ENCODE measurements around the gene SSNA1. TPM values are rescaled to one million over a fixed set of nuclear protein-coding genes. Genes with fewer than 3 reads are reported as not detected.

SSNA1 gene
- total and polyA plus RNA-seq, 2 donors (not counting 1 experiment from before 2014, with no cell fraction given) = 53.6 to 129 TPM

DNA sequence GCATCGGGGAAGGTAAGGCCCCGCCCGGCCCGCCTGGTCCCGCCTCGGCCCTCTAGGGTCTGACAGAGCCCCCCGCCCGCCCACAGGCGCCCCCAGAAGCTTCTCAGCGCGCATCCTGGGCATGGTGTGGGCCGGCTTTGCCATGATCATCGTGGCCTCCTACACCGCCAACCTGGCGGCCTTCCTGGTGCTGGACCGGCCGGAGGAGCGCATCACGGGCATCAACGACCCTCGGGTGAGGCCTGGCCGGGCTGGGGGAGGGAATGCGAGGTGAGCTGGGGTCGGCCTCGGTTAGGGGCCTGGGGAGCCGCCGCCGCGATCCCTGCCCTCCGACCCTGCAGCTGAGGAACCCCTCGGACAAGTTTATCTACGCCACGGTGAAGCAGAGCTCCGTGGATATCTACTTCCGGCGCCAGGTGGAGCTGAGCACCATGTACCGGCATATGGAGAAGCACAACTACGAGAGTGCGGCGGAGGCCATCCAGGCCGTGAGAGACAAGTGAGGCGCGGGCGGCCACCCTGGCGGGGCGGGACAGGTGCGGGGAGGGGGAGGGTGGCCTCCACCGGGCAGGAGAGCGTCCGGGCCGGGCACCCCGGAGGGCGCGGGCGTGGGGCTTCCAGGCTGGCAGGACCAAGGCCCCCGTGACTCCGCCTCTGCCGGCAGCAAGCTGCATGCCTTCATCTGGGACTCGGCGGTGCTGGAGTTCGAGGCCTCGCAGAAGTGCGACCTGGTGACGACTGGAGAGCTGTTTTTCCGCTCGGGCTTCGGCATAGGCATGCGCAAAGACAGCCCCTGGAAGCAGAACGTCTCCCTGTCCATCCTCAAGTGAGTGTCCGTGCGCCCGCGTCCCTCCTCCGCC lies 25.7 kb upstream of the SSNA1 start:
- Histone ChIP-seq H3K4me2 (replicated peaks; ENCODE audit: low read depth, low read length, poor library complexity, severe bottlenecking) (peak overlapping the region; percentile 35), H4K20me1 (ENCODE audit: control insufficient read depth, insufficient read depth, low read length, poor library complexity, severe bottlenecking) (no peaks in the 10 kb centered on the region), H3K27ac (ENCODE audit: low read length in 2 of 2) (no peak overlapping the region), H3K9ac (ENCODE audit: low read length) (no peak overlapping the region), H3K36me3 (replicated peaks in 1 of 2; ENCODE audit: control extremely low read depth in 1 of 2, control insufficient read depth in 1 of 2, extremely low read depth in 1 of 2, insufficient read depth in 2 of 2, low read length in 1 of 2) (no peaks in the 10 kb centered on the region), H3K9me3 (ENCODE audit: control extremely low read depth in 1 of 3, control insufficient read depth in 2 of 3, insufficient read depth in 1 of 3, low read length in 2 of 3) (peaks cover 0 to 27% (median 0%) of the 10 kb centered on the region in 3 donors), H2AFZ (ENCODE audit: insufficient read depth, low read depth, low read length, poor library complexity, severe bottlenecking) (no peak overlapping the region), H3K27me3 (replicated peaks in 1 of 4; ENCODE audit: control extremely low read depth in 1 of 4, control insufficient read depth in 3 of 4, insufficient read depth in 4 of 4, low read length in 3 of 4) (peaks cover 0 to 82% (median 34%) of the 10 kb centered on the region in 4 experiments), H3K4me3 (ENCODE audit: control extremely low read depth in 1 of 5, extremely low read depth in 1 of 5, insufficient read depth in 1 of 5, low read depth in 2 of 5, low read length in 4 of 5) (no peak overlapping the region), H3K79me2 (ENCODE audit: control insufficient read depth, insufficient read depth, low read length) (no peaks in the 10 kb centered on the region), H3K4me1 (ENCODE audit: control insufficient read depth in 2 of 2, insufficient read depth in 2 of 2, low read length in 2 of 2) (peaks cover 9 to 31% of the 10 kb centered on the region in 2 donors)
- DNase-seq = no peak
- Mint-ChIP-seq H3K27ac (no peak overlapping the region), H3K27me3 (peaks cover 45% of the 10 kb centered on the region), H3K4me3 (peak overlapping the region; percentile 13), H3K4me1 (peaks cover 19% of the 10 kb centered on the region), H3K9me3 (ENCODE audit: insufficient read depth) (no peaks in the 10 kb centered on the region)
- no peak for ATAC-seq (ENCODE audit: low read depth)
- POLR2A ChIA-PET = interaction anchor here (0.6 to 0.7 kb wide), 2 partner anchors 14 to 48 kb away, joined by 3 read pairs; no protein-coding TSS in a partner anchor
- intact Hi-C loops (cut with micrococcal nuclease) = no loop called here
- WGBS (ENCODE audit: insufficient coverage) = 32% methylated on average over 74 of the region's 74 CpGs
- peak; percentile 17 for TF ChIP-seq EZH2 (IDR thresholded peaks at IDR 0.05; ENCODE audit: borderline replicate concordance, insufficient read depth, low read depth, low read length, poor library complexity, severe bottlenecking)
- TF ChIP-seq, protein P1, sequence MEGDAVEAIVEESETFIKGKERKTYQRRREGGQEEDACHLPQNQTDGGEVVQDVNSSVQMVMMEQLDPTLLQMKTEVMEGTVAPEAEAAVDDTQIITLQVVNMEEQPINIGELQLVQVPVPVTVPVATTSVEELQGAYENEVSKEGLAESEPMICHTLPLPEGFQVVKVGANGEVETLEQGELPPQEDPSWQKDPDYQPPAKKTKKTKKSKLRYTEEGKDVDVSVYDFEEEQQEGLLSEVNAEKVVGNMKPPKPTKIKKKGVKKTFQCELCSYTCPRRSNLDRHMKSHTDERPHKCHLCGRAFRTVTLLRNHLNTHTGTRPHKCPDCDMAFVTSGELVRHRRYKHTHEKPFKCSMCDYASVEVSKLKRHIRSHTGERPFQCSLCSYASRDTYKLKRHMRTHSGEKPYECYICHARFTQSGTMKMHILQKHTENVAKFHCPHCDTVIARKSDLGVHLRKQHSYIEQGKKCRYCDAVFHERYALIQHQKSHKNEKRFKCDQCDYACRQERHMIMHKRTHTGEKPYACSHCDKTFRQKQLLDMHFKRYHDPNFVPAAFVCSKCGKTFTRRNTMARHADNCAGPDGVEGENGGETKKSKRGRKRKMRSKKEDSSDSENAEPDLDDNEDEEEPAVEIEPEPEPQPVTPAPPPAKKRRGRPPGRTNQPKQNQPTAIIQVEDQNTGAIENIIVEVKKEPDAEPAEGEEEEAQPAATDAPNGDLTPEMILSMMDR (IDR thresholded peaks at IDR 0.05) = no peak
- CTCF ChIA-PET = no interaction called here

DNA sequence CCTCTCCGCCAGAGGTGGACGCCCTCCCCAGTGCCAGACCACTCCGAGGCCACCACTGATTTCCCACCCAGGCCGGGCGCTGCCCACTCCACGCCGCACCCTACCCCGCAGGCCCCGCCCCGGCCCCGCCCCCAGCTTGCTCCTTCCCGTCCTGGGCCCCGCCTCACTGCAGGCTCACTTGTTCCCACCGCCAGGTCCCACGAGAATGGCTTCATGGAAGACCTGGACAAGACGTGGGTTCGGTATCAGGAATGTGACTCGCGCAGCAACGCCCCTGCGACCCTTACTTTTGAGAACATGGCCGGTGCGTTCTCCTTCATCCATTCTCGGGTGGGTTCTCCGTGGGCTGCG lies 25.1 kb upstream of the SSNA1 start:
- Mint-ChIP-seq H3K27ac (peak overlapping the region; percentile 20), H3K4me1 (peaks cover 15% of the 10 kb centered on the region), H3K9me3 (ENCODE audit: insufficient read depth) (no peaks in the 10 kb centered on the region), H3K4me3 (peak overlapping the region; percentile 16), H3K27me3 (peaks cover 39% of the 10 kb centered on the region)
- ATAC-seq (ENCODE audit: low read depth) (no peak), DNase-seq (no peak)
- Histone ChIP-seq H3K27me3 (replicated peaks in 1 of 4; ENCODE audit: control extremely low read depth in 1 of 4, control insufficient read depth in 3 of 4, insufficient read depth in 4 of 4, low read length in 3 of 4) (peaks cover 0 to 82% (median 30%) of the 10 kb centered on the region in 4 experiments), H3K4me1 (ENCODE audit: control insufficient read depth in 2 of 2, insufficient read depth in 2 of 2, low read length in 2 of 2) (peaks cover 14 to 34% of the 10 kb centered on the region in 2 donors), H3K4me3 (ENCODE audit: control extremely low read depth in 1 of 5, extremely low read depth in 1 of 5, insufficient read depth in 1 of 5, low read depth in 2 of 5, low read length in 4 of 5) (no peak overlapping the region), H2AFZ (ENCODE audit: insufficient read depth, low read depth, low read length, poor library complexity, severe bottlenecking) (no peak overlapping the region), H4K20me1 (ENCODE audit: control insufficient read depth, insufficient read depth, low read length, poor library complexity, severe bottlenecking) (no peaks in the 10 kb centered on the region), H3K9me3 (ENCODE audit: control extremely low read depth in 1 of 3, control insufficient read depth in 2 of 3, insufficient read depth in 1 of 3, low read length in 2 of 3) (peaks cover 0 to 23% (median 0%) of the 10 kb centered on the region in 3 donors), H3K4me2 (replicated peaks; ENCODE audit: low read depth, low read length, poor library complexity, severe bottlenecking) (peak overlapping the region; percentile 35), H3K9ac (ENCODE audit: low read length) (no peak overlapping the region), H3K79me2 (ENCODE audit: control insufficient read depth, insufficient read depth, low read length) (no peaks in the 10 kb centered on the region), H3K36me3 (replicated peaks in 1 of 2; ENCODE audit: control extremely low read depth in 1 of 2, control insufficient read depth in 1 of 2, extremely low read depth in 1 of 2, insufficient read depth in 2 of 2, low read length in 1 of 2) (no peaks in the 10 kb centered on the region), H3K27ac (ENCODE audit: low read length in 2 of 2) (no peak overlapping the region)
- POLR2A ChIA-PET = no interaction called here
- CTCF ChIA-PET = no interaction called here
- WGBS (ENCODE audit: insufficient coverage) = 61% methylated on average over 25 of the region's 26 CpGs
- TF ChIP-seq, protein P1 (IDR thresholded peaks at IDR 0.05) = no peak
- no peak for TF ChIP-seq EZH2 (IDR thresholded peaks at IDR 0.05; ENCODE audit: borderline replicate concordance, insufficient read depth, low read depth, low read length, poor library complexity, severe bottlenecking)
- intact Hi-C loops (cut with micrococcal nuclease) = no loop called here
